ENCODE results near the gene UTS2B.

- no peak for TF ChIP-seq ZNF384 (IDR thresholded peaks at IDR 0.05)
- TF ChIP-seq SP1 (IDR thresholded peaks at IDR 0.05): no peak
- TF ChIP-seq FOXK2 (IDR thresholded peaks at IDR 0.05): no peak
- no peak for TF ChIP-seq BHLHE40 (IDR thresholded peaks at IDR 0.05; ENCODE audit: borderline replicate concordance)
- no peak for TF ChIP-seq PKNOX1 (IDR thresholded peaks at IDR 0.05)
- TF ChIP-seq SUZ12 (IDR thresholded peaks at IDR 0.05): no peak
- no peak for TF ChIP-seq ELF4 (IDR thresholded peaks at IDR 0.05)
- TF ChIP-seq ARNT (IDR thresholded peaks at IDR 0.05): no peak
- TF ChIP-seq FOXM1 (IDR thresholded peaks at IDR 0.05; ENCODE audit: borderline replicate concordance): no peak
- TF ChIP-seq FOXA1 (IDR thresholded peaks at IDR 0.05): no peak
- no peak for TF ChIP-seq L3MBTL2 (conservative IDR thresholded peaks at IDR 0.05)
- TF ChIP-seq LEF1 (IDR thresholded peaks at IDR 0.05; ENCODE audit: borderline replicate concordance): no peak
- TF ChIP-seq NFRKB (IDR thresholded peaks at IDR 0.05): no peak
Observed at GRCh38 chr3:191348098-191348497, 17.8 kb upstream of the UTS2B start.
